Stimulated activated naive CD8-positive, alpha-beta T cell treated with anti-CD3 and anti-CD28 coated beads, Interleukin-15, amount 100 ng/mL, for 72 hours (primary cell): ENCODE measurements around the gene METTL16.
A peak's percentile ranks its signal among the peaks of the same experiment; 100 is the strongest.

Experiments
- ATAC-seq: fragments of 150-1000 bp; cut with Tn5 transposase; 2 replicates; pipeline ENCODE4 v1.10.0; 2021; ENCODE audit warnings: mild to moderate bottlenecking, moderate library complexity
- DNase-seq, 2 donors: peaks; one replicate each; pipeline ENCODE4 v3.0.0; 2021 to 2022
- H3K27ac Mint-ChIP-seq, 2 donors: one replicate each; pipeline ENCODE4 v1.8.0; 2022; ENCODE audit warnings: mild to moderate bottlenecking in 2 of 2, mixed read lengths in 2 of 2, moderate library complexity in 2 of 2
- H3K27me3 Mint-ChIP-seq: one replicate; pipeline ENCODE4 v1.8.0; 2022; ENCODE audit warnings: mixed read lengths
- H3K4me1 Mint-ChIP-seq: one replicate; pipeline ENCODE4 v1.8.0; 2022; ENCODE audit warnings: mild to moderate bottlenecking, mixed read lengths
- H3K4me3 Mint-ChIP-seq, 2 donors: one replicate each; pipeline ENCODE4 v1.8.0; 2022; ENCODE audit warnings: mild to moderate bottlenecking in 2 of 2, mixed read lengths in 2 of 2, moderate library complexity in 1 of 2
- H3K9me3 Mint-ChIP-seq, 2 donors: one replicate each; pipeline ENCODE4 v1.8.0; 2022; ENCODE audit warnings: mixed read lengths in 2 of 2

METTL16 gene

GRCh38 chr17:2378905-2379304 is 132.8 kb downstream of the METTL16 start:
- Mint-ChIP-seq H3K4me3 (no peak overlapping the region), H3K4me1 (peaks cover 12% of the 10 kb centered on the region), H3K27ac (peak overlapping the region in 1 of 2 donors; percentile 27), H3K27me3 (no peaks in the 10 kb centered on the region), H3K9me3 (no peaks in the 10 kb centered on the region)
- ATAC-seq (no peak), DNase-seq (no peak)

GRCh38 chr17:2377659-2378058 is 134.0 kb downstream of the METTL16 start:
- ATAC-seq (no peak), DNase-seq (no peak)
- Mint-ChIP-seq H3K27me3 (no peaks in the 10 kb centered on the region), H3K4me1 (peaks cover 2% of the 10 kb centered on the region), H3K4me3 (no peak overlapping the region), H3K9me3 (no peaks in the 10 kb centered on the region), H3K27ac (no peak overlapping the region)

- DNase-seq (no peak), ATAC-seq (no peak)
- Mint-ChIP-seq H3K4me3 (no peak overlapping the region), H3K4me1 (no peaks in the 10 kb centered on the region), H3K9me3 (no peaks in the 10 kb centered on the region), H3K27me3 (no peaks in the 10 kb centered on the region), H3K27ac (no peak overlapping the region)
These were observed 135.6 kb downstream of the METTL16 start for GRCh38 chr17:2376107-2376506.

GRCh38 chr17:2375406-2375805 is 136.3 kb downstream of the METTL16 start:
- Mint-ChIP-seq H3K27ac (peak overlapping the region in 1 of 2 donors; percentile 27), H3K4me1 (no peaks in the 10 kb centered on the region), H3K9me3 (no peaks in the 10 kb centered on the region), H3K27me3 (no peaks in the 10 kb centered on the region), H3K4me3 (no peak overlapping the region)
- DNase-seq = no peak
- no peak for ATAC-seq

- ATAC-seq (no peak), DNase-seq (no peak)
- H3K27ac Mint-ChIP-seq = peak overlapping the region in 1 of 2 donors; percentile 72
- H3K4me3 Mint-ChIP-seq = no peak overlapping the region
- no peaks in the 10 kb centered on the region for H3K27me3 Mint-ChIP-seq
- H3K4me1 Mint-ChIP-seq = no peaks in the 10 kb centered on the region
- no peaks in the 10 kb centered on the region for H3K9me3 Mint-ChIP-seq
These were observed 137.0 kb downstream of the METTL16 start for GRCh38 chr17:2374549-2375285.

GRCh38 chr17:2373179-2373578 is 138.5 kb downstream of the METTL16 start:
- Mint-ChIP-seq H3K4me3 (no peak overlapping the region), H3K27me3 (no peaks in the 10 kb centered on the region), H3K9me3 (no peaks in the 10 kb centered on the region), H3K4me1 (no peaks in the 10 kb centered on the region), H3K27ac (no peak overlapping the region)
- ATAC-seq (no peak), DNase-seq (no peak)

- Mint-ChIP-seq H3K9me3 (no peaks in the 10 kb centered on the region), H3K4me3 (no peak overlapping the region), H3K27me3 (no peaks in the 10 kb centered on the region), H3K27ac (no peak overlapping the region), H3K4me1 (no peaks in the 10 kb centered on the region)
- DNase-seq = no peak
- no peak for ATAC-seq
These were observed 139.0 kb downstream of the METTL16 start for GRCh38 chr17:2372681-2373080.

- Mint-ChIP-seq H3K27ac (peak overlapping the region in 1 of 2 donors; percentile 54), H3K27me3 (no peaks in the 10 kb centered on the region), H3K4me1 (no peaks in the 10 kb centered on the region), H3K4me3 (no peak overlapping the region), H3K9me3 (no peaks in the 10 kb centered on the region)
- DNase-seq (no peak), ATAC-seq (peak; percentile 44)
These were observed 139.5 kb downstream of the METTL16 start for GRCh38 chr17:2372180-2372579.

GRCh38 chr17:2371183-2372130 is 140.2 kb downstream of the METTL16 start:
- no peak overlapping the region for H3K4me3 Mint-ChIP-seq
- no peak for DNase-seq
- ATAC-seq = no peak
- H3K27me3 Mint-ChIP-seq = no peaks in the 10 kb centered on the region
- no peaks in the 10 kb centered on the region for H3K9me3 Mint-ChIP-seq
- no peaks in the 10 kb centered on the region for H3K4me1 Mint-ChIP-seq
- H3K27ac Mint-ChIP-seq = peak overlapping the region in 1 of 2 donors; percentile 55

GRCh38 chr17:2370211-2370589 is 141.5 kb downstream of the METTL16 start:
- DNase-seq = no peak
- no peaks in the 10 kb centered on the region for H3K27me3 Mint-ChIP-seq

GRCh38 chr17:2369551-2370210 is 142.0 kb downstream of the METTL16 start:
- H3K9me3 Mint-ChIP-seq = no peaks in the 10 kb centered on the region
- H3K4me1 Mint-ChIP-seq = no peaks in the 10 kb centered on the region
- H3K27ac Mint-ChIP-seq = peak overlapping the region in 1 of 2 donors; percentile 84
- ATAC-seq (no peak), DNase-seq (no peak)
- no peak overlapping the region for H3K4me3 Mint-ChIP-seq
- H3K27me3 Mint-ChIP-seq = no peaks in the 10 kb centered on the region

More at GRCh38 chr17:2370211-2370589, 141.5 kb downstream of the METTL16 start:
- H3K4me1 Mint-ChIP-seq = no peaks in the 10 kb centered on the region
- ATAC-seq = no peak
- peak overlapping the region in 1 of 2 donors; percentile 84 for H3K27ac Mint-ChIP-seq
- no peak overlapping the region for H3K4me3 Mint-ChIP-seq
- H3K9me3 Mint-ChIP-seq = no peaks in the 10 kb centered on the region

- DNase-seq (no peak), ATAC-seq (no peak)
- Mint-ChIP-seq H3K9me3 (no peaks in the 10 kb centered on the region), H3K27ac (peak overlapping the region in 1 of 2 donors; percentile 48), H3K27me3 (no peaks in the 10 kb centered on the region), H3K4me1 (no peaks in the 10 kb centered on the region), H3K4me3 (no peak overlapping the region)
These were observed 142.6 kb downstream of the METTL16 start for GRCh38 chr17:2369039-2369438.

GRCh38 chr17:2368359-2368758 is 143.3 kb downstream of the METTL16 start:
- DNase-seq (no peak), ATAC-seq (no peak)
- Mint-ChIP-seq H3K4me3 (no peak overlapping the region), H3K9me3 (no peaks in the 10 kb centered on the region), H3K4me1 (no peaks in the 10 kb centered on the region), H3K27ac (no peak overlapping the region), H3K27me3 (no peaks in the 10 kb centered on the region)

- Mint-ChIP-seq H3K27me3 (no peaks in the 10 kb centered on the region), H3K9me3 (no peaks in the 10 kb centered on the region), H3K27ac (peak overlapping the region in 1 of 2 donors; percentile 81), H3K4me1 (no peaks in the 10 kb centered on the region), H3K4me3 (no peak overlapping the region)
- no peak for DNase-seq
- ATAC-seq = no peak
These were observed 144.8 kb downstream of the METTL16 start for GRCh38 chr17:2366747-2367494.
